NCI-H2196 (cell line): Measurements from ENCODE around the gene SMAD7.

Source experiments
- DNase-seq: peaks from one replicate; lab custom pipeline; 2025; ENCODE audit not compliant: unreplicated experiment; lab: John Stamatoyannopoulos, UW

SMAD7 gene

GRCh38 chr18:48896875-48897511 is 53.8 kb downstream of the SMAD7 start:
- no peak for DNase-seq

DNA sequence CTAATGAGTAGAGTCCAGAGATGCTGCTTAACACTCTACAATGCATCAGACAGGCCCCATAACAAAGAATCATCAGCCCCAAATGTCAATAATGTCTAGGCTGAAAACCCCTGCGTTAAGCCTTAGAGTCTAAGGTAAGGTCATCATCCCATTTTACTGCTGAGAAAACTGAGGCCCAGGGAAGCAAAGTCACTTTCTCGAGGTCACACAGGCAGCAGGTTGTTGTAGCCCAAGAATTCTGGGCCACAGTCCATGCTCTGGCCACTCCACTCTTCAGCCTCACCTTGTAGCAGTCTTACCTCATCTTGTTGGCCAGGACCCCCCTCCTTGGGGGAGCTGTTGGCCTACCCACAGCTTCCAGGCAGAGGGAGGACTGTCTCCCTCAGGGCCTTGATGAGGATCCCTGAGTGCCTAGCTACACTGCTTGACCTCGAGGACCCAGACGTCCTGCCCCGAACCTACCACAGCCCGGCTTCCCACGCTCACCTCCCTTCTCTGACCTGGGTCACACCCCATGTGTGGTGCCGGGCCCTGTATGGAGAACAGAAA is 54.4 kb downstream of the SMAD7 start:
- DNase-seq: no peak

DNA sequence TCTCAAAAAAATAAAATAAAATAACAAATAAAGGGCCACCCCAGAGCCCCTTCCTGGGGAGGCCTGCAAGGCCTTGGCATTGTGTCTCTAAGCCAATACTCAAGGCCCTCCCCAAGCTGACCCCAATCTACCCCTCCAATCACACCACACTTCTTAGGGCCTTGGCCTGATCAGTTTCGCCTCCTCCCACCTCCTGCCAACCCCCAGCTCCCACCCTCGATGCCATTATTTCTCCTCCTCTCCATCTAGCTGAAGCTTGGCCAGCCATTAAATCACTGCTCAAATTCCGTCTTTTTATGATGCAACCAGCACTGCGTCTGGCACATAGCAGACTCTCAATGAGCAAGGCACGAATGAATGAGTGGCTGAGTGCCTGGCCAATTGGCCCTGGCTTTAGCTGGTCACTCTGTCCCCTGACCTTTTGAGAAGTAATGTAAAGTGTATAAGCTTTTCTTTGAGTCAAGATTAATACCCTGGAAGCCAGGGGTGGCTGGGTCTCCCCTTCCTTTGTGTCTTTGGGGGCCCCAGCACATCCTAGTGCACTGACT is 55.9 kb downstream of the SMAD7 start:
- no peak for DNase-seq

DNA sequence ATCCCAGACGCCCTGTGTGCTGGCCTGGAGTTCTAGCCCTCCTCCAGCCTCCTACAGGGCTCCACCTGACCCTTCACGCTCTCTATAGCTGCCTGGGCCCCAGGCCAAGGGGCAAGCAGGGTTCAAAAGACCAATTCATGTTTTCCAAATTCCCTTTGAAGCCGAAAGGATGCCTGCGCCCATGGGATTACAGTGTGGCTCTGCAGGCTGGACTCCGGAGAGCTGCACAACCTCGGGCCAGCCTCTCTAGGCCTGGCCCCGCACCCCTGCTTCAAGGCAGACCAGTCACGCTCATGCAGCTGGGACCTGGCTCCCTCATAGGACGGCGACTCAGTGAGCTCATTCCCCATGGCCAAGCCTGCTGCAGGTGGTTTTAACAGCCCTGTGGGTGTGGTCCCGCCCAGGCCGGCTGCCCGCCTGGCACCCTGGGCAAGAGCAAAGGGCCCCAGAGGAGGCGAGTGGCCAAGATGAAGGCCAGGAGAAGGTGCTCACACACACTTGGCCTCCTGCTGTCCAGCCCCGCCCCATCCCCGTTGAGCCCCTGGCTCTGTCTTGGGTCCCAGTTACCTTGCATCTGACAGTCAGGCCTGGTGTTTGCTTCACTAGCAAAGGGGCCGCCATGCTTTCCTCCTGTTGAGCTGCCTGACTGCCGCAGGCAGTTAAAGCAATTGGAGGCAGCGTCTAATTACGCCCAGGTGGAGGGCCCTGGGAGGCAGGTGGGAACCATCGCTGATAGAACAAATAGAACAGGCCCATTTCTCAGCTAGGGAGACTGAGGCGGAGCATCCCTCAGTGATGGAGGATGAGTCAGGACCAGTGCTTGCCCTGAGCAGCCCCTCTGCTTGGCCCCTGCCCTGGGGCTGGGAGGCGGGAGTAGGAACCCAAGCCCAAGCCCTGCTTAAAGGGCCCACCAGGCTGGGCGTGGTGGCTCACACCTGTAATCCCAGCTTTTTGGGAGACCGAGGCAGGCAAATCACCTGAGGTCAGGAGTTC is 56.9 kb downstream of the SMAD7 start:
- peak; percentile 24 for DNase-seq

- no peak for DNase-seq
These were observed 57.6 kb downstream of the SMAD7 start for GRCh38 chr18:48893061-48893607.

DNA sequence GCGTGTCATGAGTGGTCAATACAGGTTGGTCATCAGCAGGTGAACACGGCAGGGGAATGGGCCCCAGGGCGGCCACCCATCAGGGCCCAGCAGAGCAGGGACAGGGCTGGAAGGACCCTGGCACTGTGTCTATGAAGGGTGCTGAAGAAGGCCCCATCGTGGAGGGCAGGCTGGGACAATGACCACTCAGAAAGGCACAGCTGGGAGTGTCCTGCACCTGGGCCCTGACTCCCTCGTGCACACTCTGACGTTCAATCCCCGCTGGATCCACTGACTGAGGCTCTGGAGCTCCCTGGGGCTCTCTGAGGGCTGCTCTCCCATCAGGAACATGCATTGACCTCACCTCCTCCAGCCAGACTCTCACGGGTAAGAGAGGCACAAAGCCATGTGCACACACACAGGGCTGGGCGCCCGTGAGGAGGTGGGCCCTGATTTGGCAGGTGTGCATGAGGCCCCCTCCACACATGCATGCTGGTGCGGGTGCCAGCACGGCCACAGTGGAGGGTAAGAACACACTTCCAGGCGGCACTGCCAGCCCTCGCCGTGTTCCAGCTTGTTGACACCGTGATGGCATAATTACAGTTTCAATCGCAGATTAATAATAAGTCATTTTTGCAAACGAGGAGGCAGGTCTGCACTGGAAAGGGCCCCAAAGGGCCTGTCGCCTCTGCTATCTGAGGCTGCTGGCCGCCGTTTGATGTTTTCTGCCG is 58.5 kb downstream of the SMAD7 start:
- DNase-seq: no peak

- no peak for DNase-seq
These were observed 59.0 kb downstream of the SMAD7 start for GRCh38 chr18:48891721-48892120.

DNA sequence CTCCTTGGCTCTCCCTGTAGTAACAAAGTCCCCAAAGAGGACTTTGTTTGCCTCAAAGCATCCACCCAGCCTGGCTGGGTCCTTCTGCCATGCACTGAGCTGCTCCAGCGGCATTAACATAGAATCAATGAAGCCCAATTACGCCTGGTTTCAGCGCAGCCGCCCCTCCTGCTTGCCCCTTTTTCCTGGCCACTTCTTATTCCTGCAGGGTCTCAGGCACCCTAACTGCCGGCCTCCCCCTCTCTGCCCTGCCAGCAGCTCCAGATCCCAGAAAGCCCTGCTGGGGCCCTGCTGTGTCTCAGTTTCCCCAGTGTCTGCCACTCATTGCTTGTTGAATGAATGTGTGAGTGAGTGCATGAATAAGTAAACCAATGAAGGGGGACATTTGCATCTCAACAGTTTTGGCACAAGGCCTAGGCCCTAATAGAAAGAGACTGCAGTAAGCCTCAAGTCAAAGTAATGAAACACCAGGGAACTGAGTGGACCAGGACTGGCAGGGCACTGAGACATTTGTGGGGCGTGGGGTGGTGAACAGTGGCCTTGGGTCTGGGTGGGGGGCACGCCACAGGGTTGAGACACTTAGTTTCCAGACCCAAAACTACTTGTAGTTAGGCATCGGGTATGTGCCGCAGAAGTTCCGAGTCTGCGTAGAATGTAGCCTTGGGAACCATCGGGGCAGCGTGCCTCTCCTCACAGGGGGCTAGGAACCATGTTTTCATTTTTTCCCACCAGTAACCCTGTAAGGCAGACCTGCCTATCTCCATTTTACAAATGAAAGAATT is 60.6 kb downstream of the SMAD7 start:
- DNase-seq: no peak

DNA sequence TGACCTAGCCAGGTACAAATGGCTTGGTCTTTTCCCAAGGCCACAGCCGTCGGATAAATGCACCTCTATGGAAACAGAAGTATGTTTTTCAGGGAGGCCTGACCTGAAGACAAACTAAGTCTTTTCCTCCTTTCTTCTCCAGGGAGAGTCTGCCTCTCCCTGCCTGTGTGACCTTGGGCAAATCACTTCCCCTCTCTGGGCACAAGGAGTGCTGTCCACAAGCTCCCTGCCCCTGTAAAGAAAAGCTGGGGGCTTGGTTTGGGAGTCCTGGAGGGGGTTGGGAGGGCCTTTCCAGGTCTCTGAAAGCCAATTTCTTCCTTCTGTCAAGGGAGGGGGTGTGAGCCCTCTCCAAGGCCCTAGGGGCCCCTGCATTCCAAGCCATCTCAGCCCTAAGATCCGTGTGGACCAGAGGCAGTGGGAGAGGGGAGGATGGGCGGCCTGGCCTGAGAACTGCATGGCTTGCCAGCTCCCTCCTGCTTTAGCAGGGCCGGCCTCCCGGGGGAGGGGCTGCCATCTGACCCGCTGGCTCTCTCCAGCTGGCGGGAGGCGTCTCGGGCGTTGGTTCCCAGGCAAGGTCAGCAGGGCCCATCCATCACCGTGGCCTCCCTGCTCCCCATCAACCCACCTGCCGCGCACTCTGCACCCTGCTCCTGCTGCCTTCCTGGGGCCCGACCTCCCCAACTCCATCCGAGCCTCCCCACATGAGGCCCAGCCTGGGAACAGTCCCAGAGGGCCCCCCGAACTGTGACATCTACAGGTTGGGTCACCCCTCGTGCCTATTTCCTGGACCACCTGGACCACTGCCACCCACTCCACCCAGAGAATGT is 61.4 kb downstream of the SMAD7 start:
- no peak for DNase-seq

- DNase-seq: no peak
These were observed 62.0 kb downstream of the SMAD7 start for GRCh38 chr18:48888773-48889080.

DNA sequence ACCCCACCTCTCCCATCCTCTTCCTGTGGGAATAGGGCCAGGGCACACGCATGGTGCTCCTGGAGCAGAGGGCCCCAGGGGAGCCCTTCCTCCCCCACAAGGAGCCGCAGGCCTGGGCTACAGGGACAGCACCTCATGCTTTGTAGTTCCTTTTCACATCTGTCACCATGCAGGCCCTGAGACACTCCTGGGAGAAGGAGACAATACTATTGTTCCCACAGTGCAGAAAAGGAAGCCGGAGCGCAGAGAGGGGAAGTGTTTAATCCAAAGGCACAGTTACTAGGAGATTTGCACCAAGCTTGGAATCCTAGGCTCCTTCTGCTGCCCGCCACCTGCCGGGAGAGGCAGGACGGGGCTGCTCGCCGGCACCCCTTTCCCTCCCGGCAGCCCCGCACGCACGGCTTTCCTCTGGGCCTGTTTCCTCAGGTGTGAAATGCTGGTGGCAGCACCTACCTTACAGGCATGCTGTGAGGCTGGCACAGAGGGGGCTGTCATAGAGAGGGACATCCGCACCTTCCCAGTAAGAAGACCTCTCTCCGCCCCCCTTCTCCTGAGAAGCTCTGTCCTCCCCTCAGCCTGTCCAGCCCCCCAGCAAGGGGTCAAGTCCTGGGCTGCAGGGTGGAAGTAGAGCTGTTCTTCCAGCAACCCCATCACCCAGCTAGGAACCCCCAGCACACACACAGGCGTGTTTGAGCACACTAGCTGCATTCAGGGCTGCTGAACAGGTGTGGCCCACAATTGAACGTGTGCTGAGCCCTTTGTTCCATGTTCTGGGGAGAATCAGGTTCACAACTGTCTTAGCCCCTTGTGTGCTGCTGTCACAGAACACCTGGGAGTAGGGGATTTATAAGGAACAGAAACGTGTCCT is 62.6 kb downstream of the SMAD7 start:
- DNase-seq: no peak

GRCh38 chr18:48887294-48887904 is 63.4 kb downstream of the SMAD7 start:
- DNase-seq: no peak

- no peak for DNase-seq
These were observed 64.1 kb downstream of the SMAD7 start for GRCh38 chr18:48886520-48887293.

DNA sequence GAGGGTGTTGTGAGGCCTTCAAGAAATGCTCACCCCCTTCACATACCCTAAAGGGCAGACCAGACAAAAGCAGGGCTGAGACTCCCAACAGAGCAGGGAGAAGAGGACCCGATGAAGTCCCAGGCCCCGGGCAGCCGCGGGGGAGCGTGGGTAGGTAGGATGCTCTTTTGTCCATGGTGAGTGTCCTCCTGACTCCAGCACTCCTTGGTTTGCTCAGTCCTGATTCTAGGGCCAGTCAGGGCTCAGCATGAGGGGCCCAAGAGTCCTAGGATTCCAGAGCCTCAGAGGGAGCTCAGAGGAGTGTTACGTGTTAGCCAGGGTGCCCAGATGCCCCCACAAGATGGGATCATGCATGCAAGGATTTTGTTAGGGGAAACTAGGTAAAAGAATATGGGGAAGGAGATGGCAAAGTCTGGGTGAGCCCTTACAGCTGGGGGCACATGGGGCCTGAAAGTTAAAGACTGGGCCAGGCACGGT is 64.8 kb downstream of the SMAD7 start:
- no peak for DNase-seq

GRCh38 chr18:48885266-48885923 is 65.4 kb downstream of the SMAD7 start:
- no peak for DNase-seq

GRCh38 chr18:48884771-48885170 is 66.0 kb downstream of the SMAD7 start:
- no peak for DNase-seq

DNA sequence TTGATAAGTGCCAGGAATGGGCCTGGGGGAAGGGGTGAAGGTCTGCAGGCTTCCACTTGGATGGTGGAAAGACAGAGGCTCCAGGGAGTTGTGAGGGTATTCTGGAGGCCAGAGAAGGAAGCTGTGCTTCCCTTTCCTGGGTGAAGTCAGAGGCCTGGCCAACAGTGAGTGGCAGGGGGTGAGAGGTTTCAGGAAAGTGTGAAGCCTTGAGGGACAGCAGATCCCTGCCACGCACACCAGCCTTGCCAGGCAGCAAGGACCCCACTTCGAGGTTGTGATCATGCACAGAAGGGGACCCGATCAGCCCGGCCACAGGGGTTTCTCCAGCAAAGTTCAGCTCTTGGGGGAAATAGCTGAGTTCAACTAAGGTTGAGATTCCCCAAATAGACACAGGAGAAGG is 66.5 kb downstream of the SMAD7 start:
- DNase-seq: no peak
